ENCODE results near the gene GALNT15. TPM values are rescaled to one million over a fixed set of nuclear protein-coding genes. Genes with fewer than 3 reads are reported as not detected.

GALNT15 gene, protein sequence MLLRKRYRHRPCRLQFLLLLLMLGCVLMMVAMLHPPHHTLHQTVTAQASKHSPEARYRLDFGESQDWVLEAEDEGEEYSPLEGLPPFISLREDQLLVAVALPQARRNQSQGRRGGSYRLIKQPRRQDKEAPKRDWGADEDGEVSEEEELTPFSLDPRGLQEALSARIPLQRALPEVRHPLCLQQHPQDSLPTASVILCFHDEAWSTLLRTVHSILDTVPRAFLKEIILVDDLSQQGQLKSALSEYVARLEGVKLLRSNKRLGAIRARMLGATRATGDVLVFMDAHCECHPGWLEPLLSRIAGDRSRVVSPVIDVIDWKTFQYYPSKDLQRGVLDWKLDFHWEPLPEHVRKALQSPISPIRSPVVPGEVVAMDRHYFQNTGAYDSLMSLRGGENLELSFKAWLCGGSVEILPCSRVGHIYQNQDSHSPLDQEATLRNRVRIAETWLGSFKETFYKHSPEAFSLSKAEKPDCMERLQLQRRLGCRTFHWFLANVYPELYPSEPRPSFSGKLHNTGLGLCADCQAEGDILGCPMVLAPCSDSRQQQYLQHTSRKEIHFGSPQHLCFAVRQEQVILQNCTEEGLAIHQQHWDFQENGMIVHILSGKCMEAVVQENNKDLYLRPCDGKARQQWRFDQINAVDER
- 0.10 TPM in 1 of 2 replicates, not detected in the other for total RNA-seq
- total RNA-seq (2013) = 0.16 TPM
- polyA plus RNA-seq = not detected in 2 replicates
- not detected in 2 replicates for polyA minus RNA-seq

DNA sequence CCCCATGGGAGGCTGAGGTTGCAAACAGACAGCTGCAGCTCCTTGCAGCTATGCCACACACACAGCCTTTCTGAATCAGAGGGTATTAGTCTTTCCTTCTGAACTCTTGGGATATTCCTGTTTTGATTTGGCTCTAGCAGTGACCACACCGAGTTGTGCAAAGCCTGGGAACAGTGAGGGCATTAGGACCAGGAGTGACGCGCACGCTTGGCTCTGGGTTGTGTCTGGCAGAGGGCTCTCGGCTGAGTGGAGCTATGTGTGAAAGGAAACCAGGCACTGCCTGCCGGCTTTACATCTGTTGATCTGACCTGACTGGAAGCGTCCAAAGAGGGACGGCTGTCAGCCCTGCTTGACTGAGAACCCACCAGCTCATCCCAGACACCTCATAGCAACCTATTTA, at the start of gene GALNT15:
Gene GALNT15, plus strand, starts transcription at position 292 of the 400 bp plus-strand sequence. CDS start 472 bp downstream, outside the sequence.
- CTCF ChIA-PET = no interaction called here

More for the DNA sequence above, at the start of gene GALNT15:
- no peak within 1 kb of the TSS for H3K4me3 ChIP-seq (ENCODE audit: control extremely low read depth in 1 of 5, extremely low read depth in 1 of 5, insufficient read depth in 1 of 5, low read depth in 2 of 5, low read length in 4 of 5)
- no peaks in the 10 kb centered on the region for H3K79me2 ChIP-seq (ENCODE audit: control insufficient read depth, insufficient read depth, low read length)
- no peaks in the 10 kb centered on the region for H3K9me3 Mint-ChIP-seq (ENCODE audit: insufficient read depth)
- no peak for DNase-seq
- POLR2A ChIA-PET = no interaction called here
- H3K36me3 ChIP-seq (replicated peaks in 1 of 2; ENCODE audit: control extremely low read depth in 1 of 2, control insufficient read depth in 1 of 2, extremely low read depth in 1 of 2, insufficient read depth in 2 of 2, low read length in 1 of 2) = no peaks in the 10 kb centered on the region
- no peak within 1 kb of the TSS for H3K27ac Mint-ChIP-seq
- peaks cover 0 to 2% (median 0%) of the 10 kb centered on the region in 3 donors for H3K9me3 ChIP-seq (ENCODE audit: control extremely low read depth in 1 of 3, control insufficient read depth in 2 of 3, insufficient read depth in 1 of 3, low read length in 2 of 3)
- 100% methylated on average over 3 of the region's 8 CpGs for WGBS (ENCODE audit: insufficient coverage)
- ATAC-seq (ENCODE audit: low read depth) = no peak
- TF ChIP-seq, protein P1, sequence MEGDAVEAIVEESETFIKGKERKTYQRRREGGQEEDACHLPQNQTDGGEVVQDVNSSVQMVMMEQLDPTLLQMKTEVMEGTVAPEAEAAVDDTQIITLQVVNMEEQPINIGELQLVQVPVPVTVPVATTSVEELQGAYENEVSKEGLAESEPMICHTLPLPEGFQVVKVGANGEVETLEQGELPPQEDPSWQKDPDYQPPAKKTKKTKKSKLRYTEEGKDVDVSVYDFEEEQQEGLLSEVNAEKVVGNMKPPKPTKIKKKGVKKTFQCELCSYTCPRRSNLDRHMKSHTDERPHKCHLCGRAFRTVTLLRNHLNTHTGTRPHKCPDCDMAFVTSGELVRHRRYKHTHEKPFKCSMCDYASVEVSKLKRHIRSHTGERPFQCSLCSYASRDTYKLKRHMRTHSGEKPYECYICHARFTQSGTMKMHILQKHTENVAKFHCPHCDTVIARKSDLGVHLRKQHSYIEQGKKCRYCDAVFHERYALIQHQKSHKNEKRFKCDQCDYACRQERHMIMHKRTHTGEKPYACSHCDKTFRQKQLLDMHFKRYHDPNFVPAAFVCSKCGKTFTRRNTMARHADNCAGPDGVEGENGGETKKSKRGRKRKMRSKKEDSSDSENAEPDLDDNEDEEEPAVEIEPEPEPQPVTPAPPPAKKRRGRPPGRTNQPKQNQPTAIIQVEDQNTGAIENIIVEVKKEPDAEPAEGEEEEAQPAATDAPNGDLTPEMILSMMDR (IDR thresholded peaks at IDR 0.05) = no peak
- TF ChIP-seq EZH2 (IDR thresholded peaks at IDR 0.05; ENCODE audit: borderline replicate concordance, insufficient read depth, low read depth, low read length, poor library complexity, severe bottlenecking) = no peak
- no peak within 1 kb of the TSS for H3K27ac ChIP-seq (ENCODE audit: low read length in 2 of 2)
- no peak within 1 kb of the TSS for H2AFZ ChIP-seq (ENCODE audit: insufficient read depth, low read depth, low read length, poor library complexity, severe bottlenecking)
- H3K4me1 ChIP-seq (ENCODE audit: control insufficient read depth in 2 of 2, insufficient read depth in 2 of 2, low read length in 2 of 2) = peaks cover 3 to 4% of the 10 kb centered on the region in 2 donors
- H3K4me3 Mint-ChIP-seq = no peak within 1 kb of the TSS
- intact Hi-C loops (cut with micrococcal nuclease) = no loop called here
- peaks cover 7% of the 10 kb centered on the region for H3K4me1 Mint-ChIP-seq
- H3K27me3 Mint-ChIP-seq = peaks cover 27% of the 10 kb centered on the region
- H4K20me1 ChIP-seq (ENCODE audit: control insufficient read depth, insufficient read depth, low read length, poor library complexity, severe bottlenecking) = no peaks in the 10 kb centered on the region
- H3K9ac ChIP-seq (ENCODE audit: low read length) = no peak within 1 kb of the TSS
- H3K4me2 ChIP-seq (replicated peaks; ENCODE audit: low read depth, low read length, poor library complexity, severe bottlenecking) = no peak within 1 kb of the TSS
- peaks cover 0 to 7% (median 4%) of the 10 kb centered on the region in 4 experiments for H3K27me3 ChIP-seq (replicated peaks in 1 of 4; ENCODE audit: control extremely low read depth in 1 of 4, control insufficient read depth in 3 of 4, insufficient read depth in 4 of 4, low read length in 3 of 4)

Measured in B cell (primary cell).